GM19468 (cell line): ENCODE data around the gene GPRIN3.
"Not testable (repeated sequence)": the region's sequence is repeated elsewhere in the genome, so short reads cannot be mapped to it uniquely, and the experiment has no call there.

Source experiments
- ATAC-seq: cut with Tn5 transposase; IDR thresholded peaks from one replicate; pipeline ENCODE4 v1.9.1; 2021; ENCODE audit warnings: mild to moderate bottlenecking, moderate library complexity, moderate number of reproducible peaks; ENCODE audit not compliant: unreplicated experiment; ENCODE audit errors: extremely low read depth

The GPRIN3 gene

DNA sequence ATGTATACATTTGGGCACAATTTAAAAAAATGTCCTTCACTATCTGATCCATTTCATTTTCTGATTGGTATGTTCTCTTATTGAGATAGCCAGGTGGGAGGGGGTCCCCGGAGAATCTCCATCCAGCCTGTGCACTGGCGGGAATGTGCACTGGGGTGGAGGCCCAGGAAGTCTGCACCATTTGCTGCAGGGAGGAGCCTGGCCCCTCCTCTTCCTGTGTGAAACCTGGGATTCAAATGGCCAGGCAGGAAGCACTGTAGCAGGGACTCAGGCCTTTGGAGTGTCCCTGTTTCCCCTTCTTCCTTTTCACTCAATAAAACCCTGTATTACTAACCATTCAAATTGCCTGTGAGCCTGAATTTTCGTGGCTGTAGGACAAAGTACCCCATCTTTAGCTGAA is 44.3 kb downstream of the GPRIN3 start:
- no peak for ATAC-seq

DNA sequence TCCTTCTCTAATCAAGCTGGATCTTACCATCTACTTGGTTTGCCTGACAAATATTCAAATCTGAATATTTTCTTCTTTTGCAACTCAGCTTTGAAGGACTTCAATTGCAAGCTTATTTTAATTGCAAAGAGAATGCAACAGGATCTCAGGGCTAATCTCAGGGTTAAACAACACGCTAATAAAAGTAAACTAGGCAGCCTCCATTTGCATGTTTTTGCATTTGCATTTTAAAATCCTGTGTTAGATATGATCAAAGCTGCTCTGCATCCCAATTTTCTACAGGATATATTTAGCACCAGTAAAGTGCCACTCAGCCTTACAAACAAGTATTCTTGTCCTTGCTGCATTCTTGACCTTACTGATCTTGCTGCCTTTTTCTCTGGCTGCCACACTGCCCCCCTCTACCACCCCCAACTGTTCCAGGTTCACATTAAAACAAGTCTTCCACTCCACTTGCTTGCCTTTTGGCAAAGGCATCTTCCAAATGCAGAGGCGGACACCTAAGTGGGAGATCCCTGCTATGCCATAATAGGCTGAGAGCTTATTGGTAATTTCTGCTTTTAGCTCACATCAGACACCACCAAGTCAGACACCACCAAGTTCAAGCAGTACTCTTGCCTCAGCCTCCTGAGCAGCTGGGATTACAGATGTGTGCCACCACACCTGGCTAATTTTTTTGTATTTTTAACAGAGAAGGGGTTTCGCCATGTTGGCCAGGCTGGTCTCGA is 48.1 kb downstream of the GPRIN3 start:
- ATAC-seq: no peak

DNA sequence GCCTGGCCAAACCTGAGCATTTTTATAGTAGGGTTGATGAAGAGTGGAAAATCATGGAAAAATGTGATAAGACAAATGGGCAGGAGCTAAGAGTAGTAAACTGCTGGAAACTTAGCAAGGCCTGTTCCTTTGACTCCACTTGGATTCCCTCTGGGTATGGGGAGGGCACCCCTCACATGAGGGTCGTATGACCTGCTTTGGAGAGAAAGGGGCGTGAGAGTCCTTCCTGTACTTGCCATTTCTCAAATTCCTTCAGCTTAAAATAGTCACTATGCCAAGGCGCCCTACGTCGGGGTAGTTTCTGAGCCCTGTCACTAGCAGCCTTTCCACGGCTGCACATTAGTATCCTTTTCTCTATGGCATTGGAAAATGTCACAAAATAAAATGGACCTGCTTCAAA is 49.1 kb downstream of the GPRIN3 start:
- no peak for ATAC-seq

DNA sequence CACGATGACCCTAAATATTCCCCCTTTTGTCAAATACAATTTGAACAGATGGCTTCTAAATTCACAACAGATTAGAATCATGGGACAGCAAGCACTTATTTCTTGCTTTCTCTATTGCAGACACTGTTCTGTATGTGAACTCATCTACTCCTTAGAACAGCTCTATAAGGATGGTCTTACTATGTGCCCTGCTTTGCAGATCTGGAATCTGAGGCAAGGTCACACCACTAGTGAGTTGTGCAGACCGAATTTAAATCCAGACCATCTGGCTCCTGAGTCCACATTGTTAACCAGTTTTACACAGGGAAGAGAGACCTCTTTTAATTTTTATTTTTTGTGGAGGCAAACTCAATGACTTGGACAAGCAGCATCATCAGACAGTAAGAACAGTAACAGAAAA is 50.2 kb downstream of the GPRIN3 start:
- ATAC-seq: no peak

DNA sequence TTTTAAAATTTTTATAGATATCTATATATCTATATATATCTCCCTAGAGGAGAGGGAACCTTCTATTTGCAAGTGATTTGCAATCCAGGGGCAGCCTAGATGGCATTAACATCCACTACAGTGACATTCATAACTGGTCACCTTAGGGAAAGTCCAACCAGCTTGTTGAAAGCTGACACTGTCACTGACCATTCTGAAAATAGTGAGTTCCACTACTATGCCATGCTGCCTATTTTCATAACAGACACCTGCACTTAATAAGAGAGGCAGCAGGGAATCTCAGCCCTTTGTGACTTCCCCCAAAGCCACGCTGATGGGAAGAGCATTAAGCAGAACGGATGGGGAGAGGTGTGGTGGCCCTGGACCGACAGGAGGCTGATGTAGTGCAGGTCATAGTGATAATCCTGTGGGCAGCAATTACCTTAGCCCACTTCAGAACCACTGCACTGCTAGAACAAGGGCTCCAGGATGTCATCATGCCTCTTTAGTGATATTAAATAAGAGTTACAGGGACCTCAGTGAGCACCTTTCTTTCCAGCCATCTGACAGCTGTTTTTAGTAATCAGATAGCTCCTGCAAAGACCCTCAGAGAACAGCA is 51.3 kb downstream of the GPRIN3 start:
- ATAC-seq: no peak

DNA sequence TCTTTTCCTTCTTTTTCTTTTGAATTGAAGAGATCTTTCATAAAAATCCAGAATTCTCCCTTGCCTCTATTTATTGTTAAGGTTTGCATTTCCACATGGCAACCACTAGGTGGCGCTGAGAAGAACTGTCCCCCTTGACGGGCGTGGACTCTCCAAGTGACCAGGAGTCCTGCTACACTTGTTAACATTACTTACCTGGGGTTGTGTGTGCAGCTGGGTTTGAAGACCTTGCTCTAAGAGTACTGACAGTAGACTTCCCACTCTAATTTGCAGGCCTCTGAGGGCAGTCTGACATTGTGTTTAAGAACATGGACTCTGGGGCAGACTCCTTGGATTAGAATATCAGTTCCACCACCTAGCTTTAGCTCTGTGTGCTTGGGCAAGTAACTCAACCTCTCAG is 52.8 kb downstream of the GPRIN3 start:
- no peak for ATAC-seq

DNA sequence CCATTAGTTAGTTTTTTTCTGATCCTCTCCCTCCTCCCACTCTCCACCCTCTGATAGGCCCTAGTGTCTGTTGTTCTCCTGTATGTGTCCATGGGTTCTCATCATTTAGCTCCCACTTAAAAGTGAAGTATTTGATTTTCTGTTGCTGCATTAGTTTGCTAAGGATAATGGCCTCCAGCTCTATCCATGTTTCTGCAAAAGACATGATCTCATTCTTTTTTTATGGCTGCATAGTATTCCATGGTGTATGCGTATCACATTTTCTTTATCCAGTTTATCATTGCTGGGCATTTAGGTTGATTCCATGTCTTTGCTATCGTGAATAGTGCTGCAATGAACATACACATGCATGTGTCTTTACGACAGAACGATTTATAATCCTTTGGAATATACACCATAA is 53.3 kb downstream of the GPRIN3 start:
- not testable (repeated sequence) for ATAC-seq

DNA sequence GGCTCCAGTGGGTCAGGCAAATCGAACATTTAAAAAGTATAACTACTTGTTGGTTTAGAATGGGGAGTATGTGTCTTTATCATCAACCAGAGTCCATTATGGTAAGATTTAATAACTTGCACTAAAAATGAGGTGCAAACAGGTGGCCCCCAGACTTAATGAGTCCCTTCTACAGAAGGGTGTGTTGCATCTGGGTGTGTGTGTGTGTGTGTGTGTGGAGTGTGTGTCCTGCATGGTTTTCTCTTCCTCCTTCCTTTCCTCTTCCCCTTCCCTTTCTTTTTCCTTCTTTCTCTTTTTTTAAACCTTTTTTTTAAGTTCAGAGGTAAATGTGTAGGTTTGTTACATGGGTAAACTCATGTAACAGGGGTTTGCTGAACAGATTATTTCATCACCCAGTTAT is 53.7 kb downstream of the GPRIN3 start:
- no peak for ATAC-seq

DNA sequence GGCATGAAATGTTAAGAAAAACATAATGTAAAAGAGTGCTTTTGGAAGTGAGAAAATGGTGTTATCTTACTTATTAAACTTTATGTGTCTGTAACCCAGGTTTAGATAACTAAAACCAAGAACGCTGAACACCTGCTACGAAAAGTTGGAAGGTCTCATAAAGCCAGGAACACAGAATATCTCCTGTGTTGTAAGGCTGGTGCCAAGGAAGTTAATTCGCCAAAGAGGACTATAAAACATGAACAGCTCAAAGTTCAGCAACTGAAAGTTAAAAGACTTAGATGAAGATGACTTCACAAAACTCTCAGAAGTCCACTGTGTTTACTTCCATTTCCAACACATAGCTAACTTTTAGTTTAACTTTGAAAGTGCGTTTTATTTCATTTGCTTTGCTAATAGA is 54.3 kb downstream of the GPRIN3 start:
- ATAC-seq: no peak

DNA sequence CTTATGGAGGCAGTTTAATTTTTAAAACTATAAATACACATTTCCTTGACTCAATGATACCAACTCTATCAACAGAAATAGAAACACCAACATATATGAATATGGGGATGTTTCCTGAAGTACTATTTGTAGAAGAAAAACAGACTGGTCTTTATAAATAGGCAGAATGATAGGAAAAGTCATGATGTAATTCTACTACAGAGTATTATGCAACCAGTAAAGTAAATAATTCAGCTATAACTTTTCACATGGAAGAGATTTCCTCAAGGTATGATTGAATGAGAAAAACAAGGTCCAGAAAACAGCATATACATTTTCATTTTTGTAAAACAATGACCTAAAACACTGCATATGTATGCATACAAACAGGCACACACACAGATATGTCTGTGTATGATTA is 56.2 kb downstream of the GPRIN3 start:
- no peak for ATAC-seq

DNA sequence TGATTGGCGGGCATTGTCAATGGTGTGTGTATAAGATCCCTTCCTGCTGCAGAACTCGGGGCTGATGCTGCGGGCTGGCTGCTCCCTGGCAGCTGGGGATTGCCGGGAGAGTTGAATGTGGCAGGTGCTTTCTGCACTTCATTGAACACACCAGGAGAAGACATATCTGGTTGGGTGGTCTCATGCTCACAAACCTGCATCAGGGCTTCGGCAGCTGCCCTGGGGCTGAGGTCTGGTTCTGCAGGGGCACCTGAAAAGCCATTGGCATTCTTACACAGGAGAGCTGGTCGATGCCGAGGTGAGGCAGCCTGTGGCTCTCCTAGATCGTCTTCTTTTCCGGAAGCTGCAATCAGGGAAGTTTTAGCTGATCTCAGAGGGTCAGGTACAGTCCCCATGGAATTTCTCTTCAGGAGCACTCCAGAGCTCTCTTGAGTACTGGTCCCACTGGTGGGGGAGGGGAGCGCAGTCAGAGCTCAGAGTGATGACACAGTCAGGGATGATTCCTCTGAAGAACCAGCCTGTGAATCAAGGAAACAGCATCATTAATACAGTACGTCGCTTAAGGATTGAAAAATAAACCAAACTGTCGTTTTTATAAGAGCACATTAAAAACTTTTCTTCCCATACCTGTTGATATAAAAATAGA is 57.8 kb downstream of the GPRIN3 start:
- ATAC-seq: no peak

DNA sequence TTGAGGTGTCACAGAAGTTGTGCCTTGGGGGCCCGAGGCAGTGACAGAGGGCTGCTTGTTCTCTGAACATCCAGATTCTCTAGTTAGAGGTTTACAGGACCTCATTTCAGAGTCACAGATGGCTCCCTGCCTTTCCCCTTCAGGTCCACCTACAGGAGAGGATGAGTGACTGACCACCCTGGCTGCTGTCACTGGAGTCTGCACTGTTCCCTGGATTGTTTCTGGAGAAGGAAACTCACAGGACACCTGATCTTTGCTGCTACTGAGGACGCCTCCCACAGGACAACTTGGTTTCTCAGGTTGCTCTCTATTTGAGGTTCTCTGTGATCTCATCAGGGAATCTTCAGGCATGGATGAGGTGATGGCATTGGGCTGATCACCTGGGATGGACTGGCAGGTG is 58.3 kb downstream of the GPRIN3 start:
- ATAC-seq: no peak

DNA sequence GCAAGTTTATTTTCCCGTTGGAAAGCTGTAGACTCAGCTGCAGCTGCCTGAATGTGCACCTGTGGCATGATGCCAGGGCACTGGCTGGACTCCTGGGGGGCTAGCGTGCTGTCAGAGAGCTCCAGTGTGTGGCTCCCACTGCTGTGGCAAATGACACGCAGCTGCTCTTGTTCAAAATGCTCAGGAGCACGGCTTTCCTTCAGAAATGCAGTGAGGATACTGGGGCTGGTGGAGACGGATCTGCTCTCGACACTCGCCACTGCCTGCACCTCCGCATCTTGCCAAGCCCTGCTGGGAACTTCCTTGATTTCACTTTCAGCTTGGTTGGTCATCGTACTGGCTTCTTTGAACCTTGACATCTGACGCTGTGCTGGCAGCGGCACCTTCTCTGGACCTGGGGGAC is 58.7 kb downstream of the GPRIN3 start:
- no peak for ATAC-seq

DNA sequence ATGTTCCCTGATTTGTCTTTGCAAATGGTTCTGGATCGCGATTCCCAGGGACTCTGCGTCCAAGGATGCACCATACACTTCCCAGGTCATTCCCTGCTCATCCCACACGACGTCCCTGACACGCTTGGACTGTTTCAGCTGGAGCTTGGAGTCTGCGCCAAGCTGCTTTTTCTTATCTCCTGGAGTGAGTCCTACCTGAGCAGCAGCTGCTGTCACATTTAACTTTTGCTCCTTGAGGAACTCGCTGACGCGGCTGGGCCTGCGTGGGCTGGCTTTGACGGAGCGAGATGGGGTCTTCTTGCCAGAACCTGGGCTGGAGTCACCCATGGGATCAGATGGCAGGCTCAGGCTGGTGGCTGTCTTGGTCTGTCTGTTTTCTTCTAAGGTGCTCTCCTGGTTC is 59.6 kb downstream of the GPRIN3 start:
- no peak for ATAC-seq

DNA sequence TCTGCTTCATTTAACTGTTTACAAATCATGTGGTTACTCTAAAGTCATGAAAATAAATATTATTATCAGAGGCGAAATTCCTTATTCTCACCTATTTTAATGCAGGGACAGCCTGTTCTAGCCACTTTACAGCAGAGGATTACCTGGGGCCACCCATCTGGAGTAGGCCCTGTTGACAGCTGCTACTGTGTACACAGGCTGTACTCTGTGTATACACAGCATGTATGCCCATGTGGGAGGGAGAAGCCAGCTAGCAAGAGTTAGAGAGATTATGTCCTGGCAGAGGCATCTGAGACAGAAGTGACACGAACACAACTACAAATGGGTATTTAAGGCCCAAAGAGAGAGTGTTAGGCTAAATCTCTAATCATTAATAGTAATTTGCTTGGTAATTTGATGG is 62.1 kb downstream of the GPRIN3 start:
- ATAC-seq: no peak

DNA sequence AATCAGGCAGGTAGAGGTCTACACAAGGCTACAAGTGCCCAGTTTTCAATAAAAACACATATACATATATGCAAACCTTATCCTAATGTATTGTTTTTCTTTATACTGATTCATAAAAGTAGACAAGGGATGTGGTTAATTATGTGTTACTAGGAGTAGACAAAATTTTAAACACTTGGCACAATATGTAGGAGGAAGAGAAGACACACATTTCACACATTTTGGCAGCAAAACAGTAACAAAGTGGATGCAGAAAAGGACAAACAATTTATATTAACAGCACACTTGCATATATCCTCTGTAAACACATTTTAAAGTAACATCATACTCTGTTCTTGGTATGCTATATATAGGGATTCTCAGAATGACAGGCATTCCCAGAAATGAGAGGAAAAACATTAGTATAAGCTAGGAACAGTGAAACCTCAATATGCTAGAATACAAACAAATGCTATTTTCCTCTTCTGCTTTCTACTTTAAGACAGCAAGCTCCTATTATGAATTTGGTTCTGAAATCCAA is 63.8 kb downstream of the GPRIN3 start:
- no peak for ATAC-seq

DNA sequence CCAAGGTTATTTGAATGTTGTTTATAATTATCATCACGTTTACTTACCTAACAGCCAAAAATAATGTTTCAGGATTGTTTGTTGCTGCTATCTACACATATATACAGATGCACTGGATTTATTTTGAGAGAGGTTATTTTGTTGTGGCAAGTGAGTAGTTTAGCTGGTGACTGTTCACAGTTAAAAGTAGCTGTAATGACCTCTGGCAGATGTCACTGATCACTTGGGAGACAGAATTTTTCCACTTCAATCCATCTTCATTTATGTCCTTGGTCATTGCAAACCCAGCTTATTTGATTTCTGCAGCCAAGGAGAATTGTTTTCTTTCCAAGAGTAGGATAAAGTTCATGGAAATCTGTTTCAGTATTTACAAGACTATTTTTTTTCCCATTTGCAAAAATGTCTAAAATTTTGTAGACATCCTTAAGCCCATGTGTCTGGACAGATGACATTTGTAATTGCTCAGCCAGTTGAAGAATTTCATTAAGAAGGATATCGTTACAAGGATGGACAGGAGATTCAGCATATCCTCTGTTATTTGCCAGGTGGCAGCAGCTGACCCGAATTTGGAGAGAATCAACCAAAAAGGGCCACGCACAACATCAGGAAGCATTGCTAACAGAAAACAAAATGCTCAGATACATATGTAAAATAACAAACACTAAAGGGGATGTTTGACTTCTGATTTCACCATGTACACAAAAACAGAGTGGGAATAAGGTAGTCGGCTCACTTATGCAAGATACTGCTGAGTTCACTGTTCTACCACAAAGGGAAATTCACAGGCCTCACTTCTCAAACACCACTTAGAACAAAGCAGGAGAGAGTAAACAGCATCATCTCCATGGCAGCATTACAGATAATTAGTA is 64.5 kb downstream of the GPRIN3 start:
- ATAC-seq: no peak

DNA sequence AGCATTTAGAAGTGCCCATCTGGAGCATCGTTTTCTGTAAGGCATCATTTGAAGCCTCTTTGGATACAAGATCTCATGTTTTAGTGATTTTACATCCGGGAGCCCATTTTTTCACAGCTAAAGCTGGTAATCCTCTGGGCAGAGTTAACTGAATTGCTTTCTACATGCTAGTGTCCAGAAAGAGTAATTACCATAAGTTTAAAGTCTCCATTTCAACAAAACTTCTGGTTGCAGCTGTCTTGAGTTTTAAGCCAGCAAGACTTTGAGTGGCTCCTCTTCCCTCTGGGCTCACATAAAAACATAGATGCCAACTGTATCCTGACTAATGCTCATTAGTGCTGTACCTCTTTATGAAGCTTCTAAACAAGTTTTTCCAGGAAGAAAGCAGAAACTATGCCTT is 65.4 kb downstream of the GPRIN3 start:
- ATAC-seq: no peak

DNA sequence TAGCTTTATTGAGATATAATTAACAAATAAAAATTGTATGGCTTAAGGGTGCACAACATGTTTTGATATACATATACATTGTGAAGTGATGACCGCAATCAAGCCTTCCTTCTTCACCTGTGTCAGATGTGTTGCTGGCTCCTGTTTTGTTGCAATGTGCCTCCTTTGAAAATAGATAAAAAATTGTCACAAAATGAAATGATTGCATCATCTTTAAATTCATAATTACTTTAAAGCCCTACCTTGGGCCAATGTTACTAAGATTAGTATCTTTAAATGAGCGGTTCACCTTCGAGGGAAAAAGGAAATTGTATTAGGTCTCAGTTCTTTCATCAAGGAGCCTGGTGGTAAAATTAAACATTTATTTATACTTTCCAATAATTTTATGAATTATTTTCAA is 77.3 kb downstream of the GPRIN3 start:
- no peak for ATAC-seq

DNA sequence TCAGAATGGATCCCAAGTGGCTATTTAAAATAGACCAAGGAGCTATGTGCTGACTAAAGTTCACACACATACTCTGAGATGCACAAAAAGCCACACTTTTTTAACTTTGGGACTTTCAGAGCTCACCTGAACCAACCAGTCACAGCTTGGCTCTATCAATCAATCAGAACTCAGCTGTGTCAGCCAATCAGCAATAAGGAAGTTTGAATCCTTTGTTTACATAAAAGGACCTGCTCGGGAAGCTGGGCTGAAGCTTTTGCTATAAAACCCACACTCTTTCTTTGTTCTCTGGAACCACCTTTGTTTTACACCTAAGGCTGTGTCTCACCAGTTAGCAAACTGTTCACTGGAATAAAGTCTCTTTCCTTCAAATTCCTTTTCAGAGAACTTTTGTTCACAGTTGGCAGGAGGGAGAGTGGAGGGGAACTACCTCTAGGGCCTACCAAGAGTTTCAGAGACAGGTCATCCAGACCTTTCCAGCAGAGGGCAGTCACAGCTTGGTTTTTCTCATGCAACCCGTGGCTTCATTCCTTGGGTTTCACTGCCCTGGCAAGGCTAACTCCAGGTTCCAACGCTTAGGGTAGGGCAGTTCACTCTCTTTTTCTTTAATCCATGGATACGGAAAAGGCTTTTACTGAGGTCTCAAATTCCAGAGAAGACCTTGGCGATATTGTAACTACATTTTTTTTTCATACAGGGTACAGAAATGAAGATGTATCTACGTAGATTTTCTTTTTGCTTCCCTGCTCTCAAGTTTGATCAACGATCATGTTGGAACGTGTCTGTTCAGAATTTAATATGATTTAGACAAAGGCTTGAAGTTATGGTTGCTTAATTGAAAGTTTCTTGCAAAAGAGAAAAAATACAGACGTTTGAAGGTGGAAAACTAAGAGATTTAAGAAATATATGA is 80.7 kb downstream of the GPRIN3 start:
- ATAC-seq: peak; percentile 30
